Measurements from ENCODE around the gene HSPD1.

- no peak for TF ChIP-seq CTCF (IDR thresholded peaks at IDR 0.05)
- no peak for TF ChIP-seq EZH2 (IDR thresholded peaks at IDR 0.05)
- TF ChIP-seq EZH2phosphoT487 (IDR thresholded peaks at IDR 0.05) = no peak
Measured at GRCh38 chr2:197452754-197453122, 46.9 kb downstream of the HSPD1 start.

All from neural progenitor cell (in vitro differentiated cells).